HCT116 (cell line): Measurements from ENCODE around the gene MAP1LC3B. TPM values are rescaled to one million over a fixed set of nuclear protein-coding genes. Genes with fewer than 3 reads are reported as not detected.

Experiments
- ATAC-seq: fragments of 200-7000 bp; cut with Tn5 transposase; 2 replicates; pipeline ENCODE4 v1.9.1; 2020; ENCODE audit warnings: mild to moderate bottlenecking, moderate library complexity
- BruUV-seq: library from RNA; stranded (reverse); fragments of 400-500 nt; replicated peaks from 2 replicates; lab custom pipeline; 2021; lab: Mats Ljungman, UMichigan
- CTCF ChIA-PET: fragments of 300-600 bp; sonication (Branson Sonifier 250); formaldehyde crosslinking; loops from one replicate; lab custom pipeline; 2021; ENCODE audit warnings: antibody characterized with exemption; lab: Charles Lee
- POLR2A ChIA-PET: fragments of 300-600, 350-600 bp; sonication (Branson Sonifier 250); formaldehyde crosslinking; loops from one replicate; lab custom pipeline; 2021; ENCODE audit warnings: antibody characterized with exemption; lab: Charles Lee
- RAD21 ChIA-PET, 2 experiments: fragments of 300-600 bp; sonication (Branson Sonifier 250); formaldehyde crosslinking; loops; one replicate each; lab custom pipeline; 2023; ENCODE audit warnings: low total read pairs in 2 of 2; ENCODE audit not compliant: uncharacterized antibody in 2 of 2, unreplicated experiment in 2 of 2, low non-redundant PET in 1 of 2; lab: Charles Lee
- DNase-seq: peaks from one replicate; pipeline ENCODE4 v3.0.0-alpha.2; 2010; ENCODE audit warnings: low read depth, low spot score
- H2AFZ ChIP-seq: fragments of 200-600 bp; shearing (Covaris generic), sonication (generic); 2 replicates; pipeline ENCODE4 v1.6.1; 2017; ENCODE audit warnings: low read depth, mixed run types, mixed read lengths, antibody characterized with exemption, low read length; ENCODE audit not compliant: poor library complexity, severe bottlenecking
- H3K27ac ChIP-seq: 2 replicates; pipeline ENCODE4 v1.5.1; 2012; ENCODE audit warnings: low read depth, low read length
- H3K27me3 ChIP-seq: fragments of 200-600 bp; sonication (generic); 2 replicates; pipeline ENCODE4 v1.6.1; 2016; ENCODE audit warnings: mixed run types, low read length, mixed read lengths; ENCODE audit not compliant: insufficient read depth
- H3K36me3 ChIP-seq, 2 experiments: fragments of 200-500 bp in 1 of 2; fragments of 200-600 bp in 1 of 2; sonication (Bioruptor generic) in 1 of 2; sonication (generic) in 1 of 2; 2 replicates each; pipeline versions ENCODE4 v1.5.1 to v1.6.1; 2014 to 2016; ENCODE audit warnings: low read length in 2 of 2, inconsistent platforms in 1 of 2, mixed read lengths in 1 of 2, mixed run types in 1 of 2; ENCODE audit not compliant: insufficient read depth in 2 of 2, control insufficient read depth in 1 of 2
- H3K4me1 ChIP-seq, 2 experiments: fragments of 200-600 bp in 1 of 2; sonication (generic) in 1 of 2; 2 replicates each; pipeline versions ENCODE4 v1.5.1 to v1.6.1; 2012 to 2017; ENCODE audit warnings: low read length in 2 of 2, inconsistent platforms in 1 of 2, mild to moderate bottlenecking in 1 of 2, mixed read lengths in 1 of 2, mixed run types in 1 of 2, moderate library complexity in 1 of 2; ENCODE audit not compliant: insufficient read depth in 2 of 2, control insufficient read depth in 1 of 2
- H3K4me2 ChIP-seq: fragments of 200-600 bp; sonication (generic); 2 replicates; pipeline ENCODE4 v1.6.1; 2017; ENCODE audit warnings: mixed run types, low read length, mixed read lengths
- H3K4me3 ChIP-seq, 2 experiments: fragments of 200-600 bp in 1 of 2; sonication (generic) in 1 of 2; replicated peaks in 1 of 2; 2 replicates each; pipeline ENCODE4 v1.5.1; 2011 to 2016; ENCODE audit warnings: low read length in 2 of 2, control low read depth in 1 of 2, low read depth in 1 of 2, mild to moderate bottlenecking in 1 of 2, mixed read lengths in 1 of 2, mixed run types in 1 of 2
- H3K79me2 ChIP-seq: fragments of 200-600 bp; sonication (generic); 2 replicates; pipeline ENCODE4 v1.6.1; 2017; ENCODE audit warnings: mild to moderate bottlenecking, mixed run types, low read length, moderate library complexity, mixed read lengths; ENCODE audit not compliant: insufficient read depth
- H3K9ac ChIP-seq: fragments of 200-600 bp; sonication (generic); 2 replicates; pipeline ENCODE4 v1.6.1; 2016; ENCODE audit warnings: low read length, mixed read lengths
- H3K9me2 ChIP-seq: fragments of 200-600 bp; sonication (generic), shearing (Covaris generic); 2 replicates; pipeline ENCODE4 v1.6.1; 2017; ENCODE audit warnings: mixed run types, mild to moderate bottlenecking, moderate library complexity; ENCODE audit not compliant: insufficient read depth
- H3K9me3 ChIP-seq, 2 experiments: fragments of 200-500 bp in 1 of 2; fragments of 200-600 bp in 1 of 2; sonication (Bioruptor generic) in 1 of 2; sonication (generic) in 1 of 2; 2 replicates each; pipeline ENCODE4 v1.6.1; 2014 to 2017; ENCODE audit warnings: low read length in 2 of 2, mixed read lengths in 2 of 2, inconsistent platforms in 1 of 2, low read depth in 1 of 2, mild to moderate bottlenecking in 1 of 2, mixed run types in 1 of 2, moderate library complexity in 1 of 2; ENCODE audit not compliant: control insufficient read depth in 1 of 2, insufficient read depth in 1 of 2
- H4K20me1 ChIP-seq: fragments of 200-600 bp; sonication (generic), shearing (Covaris generic); 2 replicates; pipeline ENCODE4 v1.6.1; 2017; ENCODE audit warnings: mixed run types, mild to moderate bottlenecking, moderate library complexity; ENCODE audit not compliant: insufficient read depth
- EGR1 ChIP-seq: IDR thresholded peaks from 2 replicates; pipeline ENCODE4 v1.6.1; 2012; ENCODE audit warnings: low read depth
- ELF1 ChIP-seq: IDR thresholded peaks from 2 replicates; pipeline ENCODE4 v1.6.1; 2012; ENCODE audit warnings: low read depth, borderline replicate concordance
- POLR2A ChIP-seq: IDR thresholded peaks from 2 replicates; pipeline ENCODE4 v1.7.0; 2011; ENCODE audit warnings: borderline replicate concordance; ENCODE audit not compliant: insufficient read depth, insufficient read length; ENCODE audit errors: extremely low read depth
- SP1 ChIP-seq: IDR thresholded peaks from 2 replicates; pipeline ENCODE4 v1.6.1; 2012; ENCODE audit warnings: low read depth
- YY1 ChIP-seq: IDR thresholded peaks from 2 replicates; pipeline ENCODE4 v1.6.1; 2011; ENCODE audit warnings: low read length, low read depth, moderate library complexity, mild to moderate bottlenecking; ENCODE audit not compliant: insufficient replicate concordance; ENCODE audit errors: extremely low read depth
- ZBTB33 ChIP-seq: IDR thresholded peaks from 2 replicates; pipeline ENCODE4 v1.6.1; 2011; ENCODE audit warnings: mild to moderate bottlenecking, low read length, moderate library complexity; ENCODE audit not compliant: insufficient replicate concordance; ENCODE audit errors: extremely low read depth
- ZFX ChIP-seq: fragments of 450-650 bp; IDR thresholded peaks from 2 replicates; pipeline ENCODE4 v1.6.1; 2017
- intact Hi-C: fragments of 100-400 bp; cut with micrococcal nuclease; formaldehyde crosslinking; loops from 2 replicates; pipeline ENCODE4 v1.10.0; 2022
- total RNA-seq: library from RNA; stranded (reverse); gene quantifications from one replicate; pipeline ENCODE4 v1.2.1, GENCODE V29; 2021; ENCODE audit not compliant: unreplicated experiment
- TF ChIP-seq, protein P1 (sequence below): IDR thresholded peaks from 2 replicates; pipeline ENCODE4 v1.6.1; 2012; ENCODE audit warnings: low read depth

Gene MAP1LC3B
- total RNA-seq, 1 experiment from 2014 or later, result 93.8 TPM

DNA sequence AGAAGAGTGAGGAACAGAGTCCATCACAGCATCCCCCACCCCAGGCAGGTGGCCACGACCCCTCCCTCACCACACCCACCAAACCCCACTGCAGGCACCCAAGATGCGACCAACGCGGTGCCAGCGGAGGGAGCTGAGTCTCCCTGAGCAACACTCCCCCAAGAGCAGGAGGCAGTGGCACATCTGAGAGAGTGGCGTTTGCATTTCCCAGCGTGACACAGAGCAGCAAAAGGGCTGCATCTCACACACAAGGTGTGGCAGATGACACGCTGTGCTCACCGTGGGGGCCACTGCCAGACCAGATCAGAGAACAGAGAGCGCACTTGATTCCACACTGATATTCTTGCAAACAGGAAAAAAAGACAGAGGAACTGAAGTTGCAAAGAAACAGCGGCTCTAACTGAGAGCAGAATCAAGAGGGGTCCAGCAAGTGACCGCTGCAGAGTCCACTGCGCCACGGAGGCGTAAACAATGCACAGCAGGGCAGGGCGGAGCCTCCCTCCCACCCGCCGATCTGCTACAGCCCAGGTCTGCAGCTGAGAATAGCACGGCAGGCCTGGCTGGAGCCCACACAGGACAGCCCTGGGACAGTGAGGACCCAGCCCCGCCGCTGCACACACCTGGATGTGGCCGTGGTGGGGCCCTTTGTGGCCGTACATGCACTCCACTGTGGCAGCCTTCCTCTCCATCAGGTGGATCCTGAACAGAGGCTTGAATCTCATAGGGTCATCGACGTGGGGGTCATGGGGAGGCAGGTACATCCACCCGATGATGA is 49.0 kb upstream of the MAP1LC3B start:
- no TSS peak for BruUV-seq

GRCh38 chr16:87343753-87344050 is 48.4 kb upstream of the MAP1LC3B start:
- ATAC-seq (no peak), DNase-seq (no peak)
- BruUV-seq, result no TSS peak
- H2AFZ ChIP-seq, result no peak overlapping the region
- H3K27ac ChIP-seq, result no peak overlapping the region
- RAD21 ChIA-PET, result no interaction called here
- H3K79me2 ChIP-seq, result peaks cover 21% of the 10 kb centered on the region; the same call in 1 of the 2 replicates
- no peak overlapping the region for H3K4me3 ChIP-seq
- POLR2A ChIA-PET, result no interaction called here
- no peak overlapping the region for H3K4me2 ChIP-seq
- H3K4me1 ChIP-seq, result no peaks in the 10 kb centered on the region; a peak in 1 of 4 replicates
- CTCF ChIA-PET, result no interaction called here
- no peaks in the 10 kb centered on the region for H4K20me1 ChIP-seq
- peaks cover 19 to 47% of the 10 kb centered on the region in 2 experiments; a peak in 3 of 4 replicates for H3K36me3 ChIP-seq
- no peaks in the 10 kb centered on the region for H3K9me2 ChIP-seq
- H3K27me3 ChIP-seq, result no peaks in the 10 kb centered on the region
- H3K9ac ChIP-seq, result no peak overlapping the region
- no peaks in the 10 kb centered on the region for H3K9me3 ChIP-seq
- intact Hi-C loops, result no loop called here
- TF ChIP-seq ZFX (no peak), POLR2A (no peak), SP1 (no peak), YY1 (no peak), ZBTB33 (no peak)
- TF ChIP-seq, protein P1, sequence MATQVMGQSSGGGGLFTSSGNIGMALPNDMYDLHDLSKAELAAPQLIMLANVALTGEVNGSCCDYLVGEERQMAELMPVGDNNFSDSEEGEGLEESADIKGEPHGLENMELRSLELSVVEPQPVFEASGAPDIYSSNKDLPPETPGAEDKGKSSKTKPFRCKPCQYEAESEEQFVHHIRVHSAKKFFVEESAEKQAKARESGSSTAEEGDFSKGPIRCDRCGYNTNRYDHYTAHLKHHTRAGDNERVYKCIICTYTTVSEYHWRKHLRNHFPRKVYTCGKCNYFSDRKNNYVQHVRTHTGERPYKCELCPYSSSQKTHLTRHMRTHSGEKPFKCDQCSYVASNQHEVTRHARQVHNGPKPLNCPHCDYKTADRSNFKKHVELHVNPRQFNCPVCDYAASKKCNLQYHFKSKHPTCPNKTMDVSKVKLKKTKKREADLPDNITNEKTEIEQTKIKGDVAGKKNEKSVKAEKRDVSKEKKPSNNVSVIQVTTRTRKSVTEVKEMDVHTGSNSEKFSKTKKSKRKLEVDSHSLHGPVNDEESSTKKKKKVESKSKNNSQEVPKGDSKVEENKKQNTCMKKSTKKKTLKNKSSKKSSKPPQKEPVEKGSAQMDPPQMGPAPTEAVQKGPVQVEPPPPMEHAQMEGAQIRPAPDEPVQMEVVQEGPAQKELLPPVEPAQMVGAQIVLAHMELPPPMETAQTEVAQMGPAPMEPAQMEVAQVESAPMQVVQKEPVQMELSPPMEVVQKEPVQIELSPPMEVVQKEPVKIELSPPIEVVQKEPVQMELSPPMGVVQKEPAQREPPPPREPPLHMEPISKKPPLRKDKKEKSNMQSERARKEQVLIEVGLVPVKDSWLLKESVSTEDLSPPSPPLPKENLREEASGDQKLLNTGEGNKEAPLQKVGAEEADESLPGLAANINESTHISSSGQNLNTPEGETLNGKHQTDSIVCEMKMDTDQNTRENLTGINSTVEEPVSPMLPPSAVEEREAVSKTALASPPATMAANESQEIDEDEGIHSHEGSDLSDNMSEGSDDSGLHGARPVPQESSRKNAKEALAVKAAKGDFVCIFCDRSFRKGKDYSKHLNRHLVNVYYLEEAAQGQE, result no peak

More for the DNA sequence above, 49.0 kb upstream of the MAP1LC3B start:
- Histone ChIP-seq H3K27ac (no peak overlapping the region), H3K79me2 (peaks cover 16% of the 10 kb centered on the region; the same call in 1 of the 2 replicates), H3K9ac (no peak overlapping the region), H3K4me1 (no peaks in the 10 kb centered on the region; a peak in 1 of 4 replicates), H3K4me2 (no peak overlapping the region), H3K9me3 (no peaks in the 10 kb centered on the region), H3K9me2 (no peaks in the 10 kb centered on the region), H2AFZ (no peak overlapping the region), H4K20me1 (no peaks in the 10 kb centered on the region), H3K27me3 (no peaks in the 10 kb centered on the region), H3K4me3 (no peak overlapping the region), H3K36me3 (peaks cover 18 to 42% of the 10 kb centered on the region in 2 experiments; a peak in 3 of 4 replicates)
- POLR2A ChIA-PET, result no interaction called here
- intact Hi-C loops, result no loop called here
- CTCF ChIA-PET, result no interaction called here
- DNase-seq, result no peak
- no peak for TF ChIP-seq ELF1
- no peak for TF ChIP-seq EGR1
- no peak for TF ChIP-seq ZFX
- no peak for TF ChIP-seq ZBTB33
- no peak for ATAC-seq
- RAD21 ChIA-PET, result no interaction called here
